ENCODE results near the gene CDH4.

- no peak for TF ChIP-seq CTCF (IDR thresholded peaks at IDR 0.05)
- TF ChIP-seq REST (IDR thresholded peaks at IDR 0.05; ENCODE audit: insufficient read depth in 1 of 2, low read depth in 2 of 2, low read length in 1 of 2): no peak
Measured at GRCh38 chr20:61605862-61606557, 353.9 kb downstream of the CDH4 start.
